Upper lobe of left lung (tissue), 6 donors: ENCODE measurements around the gene NUP153. TPM values are rescaled to one million over a fixed set of nuclear protein-coding genes. Genes with fewer than 3 reads are reported as not detected.

ENCODE experiments used
- ATAC-seq, 2 donors: fragments of 200-7000 bp; cut with Tn5 transposase; one replicate each; pipeline ENCODE4 v1.9.1; 2022; ENCODE audit warnings: mild to moderate bottlenecking in 2 of 2, moderate library complexity in 2 of 2; ENCODE audit not compliant: low FRiP score in 2 of 2
- DNase-seq, 2 donors: peaks; one replicate each; pipeline ENCODE4 v3.0.0-alpha.2; 2019 to 2020
- H3K27ac ChIP-seq, 4 donors: fragments of 200-600 bp; sonication (generic); one replicate each; pipeline ENCODE4 v1.5.1; 2016 to 2019
- H3K27me3 ChIP-seq, 4 donors: fragments of 200-600 bp; sonication (generic); one replicate each; pipeline ENCODE4 v1.5.1; 2017 to 2019
- H3K36me3 ChIP-seq, 4 donors: fragments of 200-600 bp; sonication (generic); one replicate each; pipeline ENCODE4 v1.5.1; 2016 to 2019
- H3K4me1 ChIP-seq, 4 donors: fragments of 200-600 bp; sonication (generic); one replicate each; pipeline ENCODE4 v1.5.1; 2018 to 2019
- H3K4me3 ChIP-seq, 4 donors: fragments of 200-600 bp; sonication (generic); one replicate each; pipeline ENCODE4 v1.5.1; 2017 to 2019; ENCODE audit warnings: mild to moderate bottlenecking in 2 of 4, moderate library complexity in 1 of 4
- H3K9me3 ChIP-seq, 4 donors: fragments of 200-600 bp; sonication (generic); one replicate each; pipeline ENCODE4 v1.5.1; 2018 to 2019
- CTCF ChIP-seq, 6 experiments: fragments of 450-650 bp in 4 of 6; fragments of 200-600 bp in 2 of 6; sonication (generic) in 2 of 6; IDR thresholded peaks; one replicate each; pipeline ENCODE4 v1.5.1; 2016 to 2019; ENCODE audit warnings: antibody characterized with exemption in 6 of 6
- EP300 ChIP-seq, 4 donors: sonication (generic); formaldehyde crosslinking; IDR thresholded peaks; one replicate each; pipeline ENCODE4 v1.5.1; 2017; ENCODE audit warnings: antibody characterized with exemption in 4 of 4, control low read depth in 2 of 4
- POLR2A ChIP-seq, 4 donors: fragments of 450-650 bp; IDR thresholded peaks; one replicate each; pipeline ENCODE4 v1.5.1; 2016 to 2017; ENCODE audit warnings: antibody characterized with exemption in 4 of 4, mild to moderate bottlenecking in 2 of 4
- POLR2AphosphoS5 ChIP-seq, 2 donors: sonication (generic); formaldehyde crosslinking; IDR thresholded peaks; one replicate each; pipeline ENCODE4 v1.5.1; 2017; ENCODE audit warnings: antibody characterized with exemption in 2 of 2
- WGBS, 2 donors: methylation state at CpG; one replicate each; pipeline ENCODE4 v1.1.5; 2017 to 2018; 5-methylcytosine and 5-hydroxymethylcytosine counted together
- total RNA-seq, 6 donors: library from RNA; depleted of rRNA in 4 of 6; stranded (reverse); fragments of >200 nt in 4 of 6; gene quantifications; one replicate each; pipeline versions ENCODE4 v1.1.0 to v1.2.1, GENCODE V29; 2016 to 2021
- donor health status: DM: no; HTN: no; CAD: no; lungs with moderate emphysema.
- donor health status: DM: no; HTN: yes; CAD: no; lungs with severe emphysema.

NUP153 gene
- total RNA-seq, 6 donors from 2014 or later = 16.9 to 43.8 (median 29.0) TPM

GRCh38 chr6:17648745-17649144 is 58.0 kb downstream of the NUP153 start:
- TF ChIP-seq CTCF (IDR thresholded peaks at IDR 0.05) (no peak), POLR2AphosphoS5 (IDR thresholded peaks at IDR 0.05) (no peak), POLR2A (IDR thresholded peaks at IDR 0.05) (no peak), EP300 (IDR thresholded peaks at IDR 0.05) (no peak)
- Histone ChIP-seq H3K27me3 (no peaks in the 10 kb centered on the region), H3K36me3 (peaks cover 4 to 83% (median 44%) of the 10 kb centered on the region in 4 donors), H3K4me3 (no peak overlapping the region), H3K27ac (no peak overlapping the region), H3K9me3 (no peaks in the 10 kb centered on the region), H3K4me1 (peaks cover 0 to 4% (median 0%) of the 10 kb centered on the region in 4 donors)
- DNase-seq = no peak
- no peak for ATAC-seq
- WGBS, 2 donors = 95 to 96% methylated on average over 3 of the region's 3 CpGs

GRCh38 chr6:17640477-17640917 is 66.2 kb downstream of the NUP153 start:
- 86 to 88% methylated on average over 3 of the region's 3 CpGs for WGBS, 2 donors
- no peaks in the 10 kb centered on the region for H3K27me3 ChIP-seq
- H3K4me3 ChIP-seq = no peak overlapping the region
- TF ChIP-seq POLR2AphosphoS5 (IDR thresholded peaks at IDR 0.05) (no peak), POLR2A (IDR thresholded peaks at IDR 0.05) (no peak), EP300 (IDR thresholded peaks at IDR 0.05) (no peak), CTCF (IDR thresholded peaks at IDR 0.05) (no peak)
- no peak for DNase-seq
- H3K27ac ChIP-seq = no peak overlapping the region
- no peaks in the 10 kb centered on the region for H3K4me1 ChIP-seq
- peaks cover 5 to 82% (median 42%) of the 10 kb centered on the region in 4 donors for H3K36me3 ChIP-seq
- no peaks in the 10 kb centered on the region for H3K9me3 ChIP-seq
- ATAC-seq = no peak

GRCh38 chr6:17638212-17638715 is 68.5 kb downstream of the NUP153 start:
- WGBS, 2 donors = 66 to 72% methylated on average over 2 of the region's 2 CpGs
- H3K27ac ChIP-seq = no peak overlapping the region
- peaks cover 0 to 6% (median 0%) of the 10 kb centered on the region in 4 donors for H3K4me1 ChIP-seq
- no peak for TF ChIP-seq EP300 (IDR thresholded peaks at IDR 0.05)
- ATAC-seq (no peak), DNase-seq (no peak)
- peaks cover 5 to 65% (median 26%) of the 10 kb centered on the region in 4 donors for H3K36me3 ChIP-seq
- no peak overlapping the region for H3K4me3 ChIP-seq
- H3K9me3 ChIP-seq = no peaks in the 10 kb centered on the region
- no peaks in the 10 kb centered on the region for H3K27me3 ChIP-seq

- no peaks in the 10 kb centered on the region for H3K27me3 ChIP-seq
Observed at GRCh38 chr6:17635568-17635967, 71.2 kb downstream of the NUP153 start.

More at GRCh38 chr6:17635568-17635967, 71.2 kb downstream of the NUP153 start:
- Histone ChIP-seq H3K4me3 (no peak overlapping the region), H3K4me1 (peaks cover 0 to 17% (median 4%) of the 10 kb centered on the region in 4 donors), H3K9me3 (no peaks in the 10 kb centered on the region), H3K27ac (no peak overlapping the region), H3K36me3 (peaks cover 5 to 62% (median 19%) of the 10 kb centered on the region in 4 donors)
- 96 to 97% methylated on average over 4 of the region's 4 CpGs for WGBS, 2 donors
- no peak for TF ChIP-seq POLR2A (IDR thresholded peaks at IDR 0.05)
- no peak for TF ChIP-seq EP300 (IDR thresholded peaks at IDR 0.05)
- no peak for TF ChIP-seq POLR2AphosphoS5 (IDR thresholded peaks at IDR 0.05)
- no peak for TF ChIP-seq CTCF (IDR thresholded peaks at IDR 0.05)
- DNase-seq = no peak
- ATAC-seq = no peak
